ENCODE results near the gene S100A7A. TPM values are rescaled to one million over a fixed set of nuclear protein-coding genes. Genes with fewer than 3 reads are reported as not detected.

Gene S100A7A
- total and polyA plus RNA-seq, 7 donors: not detected

DNA sequence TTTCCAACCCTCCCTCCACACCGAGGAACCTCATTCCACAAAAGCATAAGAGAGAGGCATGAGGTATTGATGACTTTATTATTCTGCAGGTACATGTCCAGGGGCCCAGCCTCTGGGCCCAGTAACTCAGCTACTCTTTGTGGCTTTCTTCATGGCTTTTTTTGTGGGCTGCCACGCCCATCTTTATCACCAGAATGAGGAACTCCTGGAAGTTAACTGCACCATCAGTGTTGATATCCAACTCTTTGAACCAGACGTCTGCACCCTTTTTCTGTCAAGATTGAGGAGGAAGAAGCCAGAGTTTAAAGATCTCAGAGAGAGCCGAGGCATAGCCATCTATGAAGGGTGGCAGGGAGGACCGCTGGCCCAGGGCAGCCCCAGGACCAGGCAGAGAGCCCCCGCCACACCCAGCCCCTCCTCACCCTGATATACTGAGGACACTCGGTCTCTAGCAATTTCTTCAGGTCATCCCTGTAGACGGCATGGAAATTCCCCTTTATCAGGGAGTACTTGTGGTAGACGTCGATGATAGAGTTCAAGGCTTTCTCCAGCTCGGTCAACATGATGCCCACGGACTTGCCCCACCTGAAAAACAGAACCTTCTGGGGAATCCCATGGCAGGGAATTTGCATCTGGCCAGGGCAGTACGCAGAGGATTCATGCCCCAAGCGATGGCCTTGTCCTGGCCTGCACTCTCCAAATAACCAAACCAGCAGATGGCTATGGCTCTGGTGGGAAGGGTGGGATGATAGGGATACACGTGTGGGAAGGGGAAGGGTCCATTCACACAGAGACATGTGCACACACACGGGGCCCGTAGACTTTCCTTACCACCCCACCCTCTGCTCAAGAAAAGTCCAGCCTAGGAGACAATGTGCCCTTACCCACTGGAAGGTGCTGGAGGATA is 26.1 kb upstream of the S100A7A start:
- H3K4me3 ChIP-seq: no peak overlapping the region
- no peak overlapping the region for H3K27ac ChIP-seq
- no peak for DNase-seq
- no peaks in the 10 kb centered on the region for H3K9me3 ChIP-seq
- ATAC-seq: peak in 2 of 4 donors; percentile 19 to 21
- no peaks in the 10 kb centered on the region for H3K36me3 ChIP-seq (ENCODE audit: insufficient read depth in 1 of 2, low read depth in 1 of 2)
- WGBS, 3 donors: 73 to 79% (median 74%) methylated on average over 17 of the region's 17 CpGs
- TF ChIP-seq, protein P1, sequence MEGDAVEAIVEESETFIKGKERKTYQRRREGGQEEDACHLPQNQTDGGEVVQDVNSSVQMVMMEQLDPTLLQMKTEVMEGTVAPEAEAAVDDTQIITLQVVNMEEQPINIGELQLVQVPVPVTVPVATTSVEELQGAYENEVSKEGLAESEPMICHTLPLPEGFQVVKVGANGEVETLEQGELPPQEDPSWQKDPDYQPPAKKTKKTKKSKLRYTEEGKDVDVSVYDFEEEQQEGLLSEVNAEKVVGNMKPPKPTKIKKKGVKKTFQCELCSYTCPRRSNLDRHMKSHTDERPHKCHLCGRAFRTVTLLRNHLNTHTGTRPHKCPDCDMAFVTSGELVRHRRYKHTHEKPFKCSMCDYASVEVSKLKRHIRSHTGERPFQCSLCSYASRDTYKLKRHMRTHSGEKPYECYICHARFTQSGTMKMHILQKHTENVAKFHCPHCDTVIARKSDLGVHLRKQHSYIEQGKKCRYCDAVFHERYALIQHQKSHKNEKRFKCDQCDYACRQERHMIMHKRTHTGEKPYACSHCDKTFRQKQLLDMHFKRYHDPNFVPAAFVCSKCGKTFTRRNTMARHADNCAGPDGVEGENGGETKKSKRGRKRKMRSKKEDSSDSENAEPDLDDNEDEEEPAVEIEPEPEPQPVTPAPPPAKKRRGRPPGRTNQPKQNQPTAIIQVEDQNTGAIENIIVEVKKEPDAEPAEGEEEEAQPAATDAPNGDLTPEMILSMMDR (IDR thresholded peaks at IDR 0.05): no peak
- no peaks in the 10 kb centered on the region for H3K4me1 ChIP-seq
- intact Hi-C loops (cut with DNase I): no loop called here
- no peaks in the 10 kb centered on the region for H3K27me3 ChIP-seq (ENCODE audit: insufficient read depth in 3 of 3, low read length in 2 of 3)

DNA sequence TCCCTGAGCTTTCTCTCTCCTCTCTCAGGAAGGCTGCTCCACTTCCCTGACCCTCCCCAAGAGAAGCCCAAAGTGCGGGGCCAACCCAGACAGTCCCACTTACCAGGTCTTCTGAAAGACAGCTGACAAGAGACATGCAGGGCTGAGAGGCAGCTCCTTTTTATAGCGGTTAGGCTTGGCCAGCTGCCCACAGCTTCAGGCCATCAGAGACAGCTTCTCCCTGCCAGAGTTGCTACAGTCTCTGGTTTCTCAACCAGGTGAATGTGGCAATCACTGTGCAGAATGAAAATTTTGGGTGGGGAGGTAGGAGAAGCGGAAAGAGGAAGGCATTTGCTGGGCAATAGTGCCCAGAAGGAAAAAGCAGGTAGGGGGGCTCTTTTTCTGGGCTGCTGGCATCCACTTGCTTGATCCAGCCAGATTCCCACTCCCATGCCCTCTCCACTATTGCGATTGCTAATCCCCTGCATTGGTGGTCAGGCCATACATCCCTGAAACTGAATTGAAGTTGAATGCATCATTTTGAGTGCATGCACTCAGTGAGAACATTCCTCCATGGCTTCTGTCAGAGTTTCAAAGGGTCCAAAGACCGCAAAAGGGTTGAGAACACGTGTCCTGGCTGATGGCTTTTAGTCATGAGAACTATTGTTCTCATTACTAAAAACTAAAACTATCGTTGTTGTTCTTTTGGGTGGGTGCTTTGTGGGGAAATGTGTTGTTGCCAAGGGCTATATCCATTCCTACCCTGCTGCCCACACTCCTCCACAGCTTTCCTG is 25.2 kb upstream of the S100A7A start, which contains the start of gene S100A8:
S100A8 (minus strand) TSS at position 136 of the 773 bp plus-strand sequence. CDS start 538 bp downstream, outside the sequence.
- Histone ChIP-seq H3K4me1 (no peaks in the 10 kb centered on the region), H3K4me3 (no peak within 1 kb of the TSS), H3K27ac (no peak within 1 kb of the TSS), H3K9me3 (no peaks in the 10 kb centered on the region), H3K27me3 (ENCODE audit: insufficient read depth in 3 of 3, low read length in 2 of 3) (no peaks in the 10 kb centered on the region), H3K36me3 (ENCODE audit: insufficient read depth in 1 of 2, low read depth in 1 of 2) (no peaks in the 10 kb centered on the region)
- WGBS, 3 donors: 57 to 68% (median 65%) methylated on average over 7 of the region's 7 CpGs
- peak; percentile 70 to 90 (median 79) for ATAC-seq
- intact Hi-C loops (cut with DNase I): no loop called here
- TF ChIP-seq, protein P1 (IDR thresholded peaks at IDR 0.05): no peak
- DNase-seq: peak; percentile 78 to 84

DNA sequence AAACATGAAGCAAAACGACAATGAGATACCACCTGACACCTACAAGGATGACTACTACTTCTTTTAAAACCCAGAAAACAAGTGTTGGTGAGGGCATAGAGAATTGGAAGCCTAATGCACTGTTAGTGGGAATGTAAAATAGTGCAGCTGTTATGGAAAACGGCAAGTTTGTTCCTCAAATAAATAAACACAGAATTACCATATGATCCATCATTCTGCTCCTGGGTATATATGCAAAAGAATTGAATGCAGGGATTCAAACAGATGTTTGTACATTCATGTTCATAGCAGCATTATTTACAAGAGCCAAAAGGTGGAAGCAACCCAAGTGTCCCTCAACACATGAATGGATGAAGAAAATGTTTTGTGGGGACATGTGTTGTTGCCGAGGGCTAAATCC is 24.1 kb upstream of the S100A7A start:
- ATAC-seq: no peak
- Histone ChIP-seq H3K4me3 (no peak overlapping the region), H3K27me3 (ENCODE audit: insufficient read depth in 3 of 3, low read length in 2 of 3) (no peaks in the 10 kb centered on the region), H3K27ac (no peak overlapping the region), H3K36me3 (ENCODE audit: insufficient read depth in 1 of 2, low read depth in 1 of 2) (no peaks in the 10 kb centered on the region), H3K9me3 (no peaks in the 10 kb centered on the region), H3K4me1 (no peaks in the 10 kb centered on the region)
- TF ChIP-seq, protein P1 (IDR thresholded peaks at IDR 0.05): no peak
- 53 to 56% (median 54%) methylated on average over 3 of the region's 3 CpGs for WGBS, 3 donors
- DNase-seq: no peak
- intact Hi-C loops (cut with DNase I): no loop called here

DNA sequence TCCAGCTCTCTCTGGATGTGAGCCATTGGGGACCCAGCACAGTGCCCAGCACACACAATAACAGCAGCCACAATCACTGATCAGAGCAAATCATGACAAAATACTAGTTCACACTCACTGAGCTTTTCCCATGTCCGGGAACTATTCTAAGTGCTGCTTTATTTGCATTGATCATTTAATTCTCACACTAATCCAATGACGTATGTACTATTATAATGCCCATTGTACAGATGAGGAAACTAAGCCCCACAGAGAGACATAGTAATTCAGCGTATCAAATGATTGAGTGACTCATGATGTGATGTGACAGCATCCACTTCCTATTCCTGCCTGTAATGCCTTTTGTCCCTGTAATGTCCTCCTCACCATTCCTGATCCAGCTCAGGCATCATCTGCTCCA is 23.5 kb upstream of the S100A7A start:
- Histone ChIP-seq H3K4me3 (no peak overlapping the region), H3K36me3 (ENCODE audit: insufficient read depth in 1 of 2, low read depth in 1 of 2) (no peaks in the 10 kb centered on the region), H3K27ac (no peak overlapping the region), H3K4me1 (no peaks in the 10 kb centered on the region), H3K9me3 (no peaks in the 10 kb centered on the region), H3K27me3 (ENCODE audit: insufficient read depth in 3 of 3, low read length in 2 of 3) (no peaks in the 10 kb centered on the region)
- intact Hi-C loops (cut with DNase I): no loop called here
- WGBS, 3 donors: 81 to 86% (median 85%) methylated on average over 3 of the region's 3 CpGs
- no peak for ATAC-seq
- TF ChIP-seq, protein P1 (IDR thresholded peaks at IDR 0.05): no peak
- DNase-seq: no peak

All from psoas muscle (tissue), 8 donors.